ENCODE measurements around the gene LETM1. TPM values are rescaled to one million over a fixed set of nuclear protein-coding genes. Genes with fewer than 3 reads are reported as not detected.
"Not testable (repeated sequence)": the region's sequence is repeated elsewhere in the genome, so short reads cannot be mapped to it uniquely, and the experiment has no call there.

LETM1 gene
- total RNA-seq, 2 donors from 2014 or later, result 28.3 to 45.2 TPM

DNA sequence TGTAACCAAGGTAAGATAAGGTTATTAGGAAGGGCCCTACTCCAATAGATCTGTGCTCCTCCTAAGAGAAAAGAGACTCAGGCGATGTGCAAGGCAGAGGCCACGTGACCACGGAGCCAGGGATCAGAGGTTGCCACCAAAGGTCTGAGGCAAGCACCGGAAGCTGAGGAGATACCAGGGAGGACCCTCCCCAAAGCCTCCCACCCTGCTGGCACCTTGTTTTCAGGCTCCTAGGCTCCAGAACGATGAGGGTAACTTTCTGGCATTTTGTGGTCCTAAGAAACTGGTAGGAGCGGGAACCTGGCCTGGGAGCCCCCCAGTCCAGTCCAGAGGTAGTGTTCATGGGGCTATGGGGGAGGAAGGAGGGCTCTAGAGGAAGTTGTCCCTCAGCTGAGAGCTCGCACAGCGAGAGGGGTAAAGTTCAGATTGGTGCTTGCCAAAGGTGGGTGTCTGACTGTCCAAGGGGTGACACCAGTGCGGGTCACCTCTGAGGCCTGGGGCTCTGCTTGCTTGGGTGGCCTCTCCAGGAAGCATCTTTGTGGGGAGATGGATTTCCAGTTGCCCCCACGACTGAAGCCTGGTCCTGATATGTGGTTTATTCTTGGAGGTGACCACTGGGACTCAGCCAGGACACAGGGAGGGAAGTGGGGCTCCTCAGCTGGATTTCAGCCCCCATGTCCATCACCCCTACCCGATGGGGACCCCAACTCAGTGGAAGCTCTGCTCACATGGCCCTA is 7.5 kb upstream of the LETM1 start:
- Mint-ChIP-seq H3K36me3 (no peaks in the 10 kb centered on the region), H3K9me3 (no peaks in the 10 kb centered on the region), H3K27ac (no peak overlapping the region)
- ATAC-seq (no peak), DNase-seq (ENCODE audit: low spot score in 2 of 2) (no peak)

- H3K9me3 Mint-ChIP-seq, result no peaks in the 10 kb centered on the region
- no peak overlapping the region for H3K27ac Mint-ChIP-seq
- no peaks in the 10 kb centered on the region for H3K36me3 Mint-ChIP-seq
- no peak for ATAC-seq
- DNase-seq (ENCODE audit: low spot score in 2 of 2), result no peak
Observed at GRCh38 chr4:1862961-1863296, 7.0 kb upstream of the LETM1 start.

DNA sequence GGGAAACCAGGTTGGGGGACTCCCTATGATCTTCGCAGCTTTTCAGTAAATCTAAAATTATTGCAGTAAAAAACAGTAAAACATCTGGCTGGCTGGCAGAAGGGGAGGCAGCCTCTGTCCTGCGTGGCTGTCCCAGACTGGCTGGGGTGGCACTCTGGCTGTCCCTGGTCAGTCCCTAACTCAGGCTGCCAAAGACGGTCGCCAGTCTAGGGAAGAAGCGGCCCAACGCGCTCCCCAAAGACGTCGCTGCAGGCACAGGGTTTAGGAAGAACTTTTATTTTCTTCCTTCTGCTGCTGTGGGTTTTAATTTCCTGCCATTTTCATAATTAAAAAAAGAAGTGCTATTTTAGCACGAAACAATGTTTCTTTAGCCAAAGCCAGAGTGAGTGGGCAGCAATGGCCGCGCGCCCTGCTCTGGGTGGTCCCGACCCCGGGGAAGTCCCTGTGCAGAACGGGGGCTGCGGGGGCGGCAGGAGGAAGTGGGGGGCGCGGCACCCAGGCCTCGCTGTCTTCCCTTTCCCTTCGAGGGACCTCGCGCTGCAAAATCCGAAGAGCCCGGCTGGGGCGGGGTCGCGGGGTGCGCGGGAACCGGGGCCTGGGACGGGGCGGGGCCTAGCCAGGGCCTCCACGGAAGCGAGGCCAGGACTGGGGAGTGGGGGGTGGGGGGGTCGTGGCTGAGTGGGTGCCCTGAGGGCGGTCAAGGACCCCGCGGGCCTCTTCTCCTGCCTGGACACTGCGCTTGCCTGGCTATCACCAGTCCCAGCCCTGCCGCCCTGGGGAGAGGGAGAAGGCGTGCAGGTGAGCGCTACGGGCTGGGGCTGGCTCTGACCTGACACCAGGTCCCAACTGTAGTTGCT is 6.3 kb upstream of the LETM1 start:
- Mint-ChIP-seq H3K9me3 (no peaks in the 10 kb centered on the region), H3K36me3 (no peaks in the 10 kb centered on the region), H3K27ac (peak overlapping the region in 1 of 2 donors; percentile 50)
- ATAC-seq, result peak; percentile 57 to 62
- no peak for DNase-seq (ENCODE audit: low spot score in 2 of 2)

DNA sequence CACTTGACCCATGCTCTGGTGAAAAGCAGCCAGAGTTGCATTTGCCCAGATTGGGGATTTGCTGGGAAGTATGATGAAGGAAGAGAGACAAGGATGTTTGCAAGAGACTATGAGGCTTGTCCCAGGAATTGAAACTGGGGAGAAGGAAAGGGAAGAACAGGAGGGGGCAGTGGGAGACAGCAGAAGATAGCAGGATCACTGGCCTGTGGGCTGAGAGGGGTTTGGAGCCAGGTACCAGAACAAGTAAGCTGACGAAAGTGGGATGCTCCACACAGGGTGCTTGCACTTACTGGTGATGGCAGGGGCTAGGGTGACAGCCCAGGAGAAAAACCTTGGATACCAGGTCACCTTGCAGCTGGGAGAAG is 3.4 kb upstream of the LETM1 start:
- DNase-seq (ENCODE audit: low spot score in 2 of 2), result no peak
- no peak for ATAC-seq
- Mint-ChIP-seq H3K9me3 (no peaks in the 10 kb centered on the region), H3K27ac (no peak overlapping the region), H3K36me3 (no peaks in the 10 kb centered on the region)

DNA sequence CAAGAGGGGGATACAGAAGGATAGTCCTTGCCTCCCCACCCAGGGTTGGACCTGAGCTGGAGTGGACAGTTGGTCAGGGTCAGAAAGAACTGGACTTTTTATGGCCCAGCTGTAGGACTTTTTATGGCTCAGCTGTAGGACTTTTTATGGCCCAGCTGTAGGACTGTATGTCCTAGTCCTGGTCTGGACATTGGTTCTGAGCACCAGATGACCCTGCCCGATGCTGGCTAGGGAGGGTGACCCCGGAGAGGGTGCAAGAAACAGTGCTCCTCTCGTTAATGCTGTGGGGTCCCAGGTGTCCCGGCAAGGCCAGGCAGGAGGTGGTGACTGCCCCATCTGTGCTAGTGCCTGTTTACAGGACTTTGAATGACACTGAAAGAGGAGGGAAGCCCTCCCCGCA is 2.0 kb upstream of the LETM1 start:
- ATAC-seq (no peak), DNase-seq (ENCODE audit: low spot score in 2 of 2) (no peak)
- H3K9me3 Mint-ChIP-seq, result no peaks in the 10 kb centered on the region
- no peaks in the 10 kb centered on the region for H3K36me3 Mint-ChIP-seq
- H3K27ac Mint-ChIP-seq, result no peak overlapping the region

GRCh38 chr4:1856943-1857699 is 1.2 kb upstream of the LETM1 start:
- Mint-ChIP-seq H3K9me3 (no peaks in the 10 kb centered on the region), H3K36me3 (no peaks in the 10 kb centered on the region), H3K27ac (peak overlapping the region; percentile 54 to 74)
- DNase-seq (ENCODE audit: low spot score in 2 of 2) (no peak), ATAC-seq (no peak)

- ATAC-seq (peak; percentile 5 to 37), DNase-seq (ENCODE audit: low spot score in 2 of 2) (no peak)
- Mint-ChIP-seq H3K36me3 (no peaks in the 10 kb centered on the region), H3K27ac (peak overlapping the region in 1 of 2 donors; percentile 90), H3K9me3 (no peaks in the 10 kb centered on the region)
Observed at GRCh38 chr4:1855333-1856070, 454 bp downstream of the LETM1 start.

DNA sequence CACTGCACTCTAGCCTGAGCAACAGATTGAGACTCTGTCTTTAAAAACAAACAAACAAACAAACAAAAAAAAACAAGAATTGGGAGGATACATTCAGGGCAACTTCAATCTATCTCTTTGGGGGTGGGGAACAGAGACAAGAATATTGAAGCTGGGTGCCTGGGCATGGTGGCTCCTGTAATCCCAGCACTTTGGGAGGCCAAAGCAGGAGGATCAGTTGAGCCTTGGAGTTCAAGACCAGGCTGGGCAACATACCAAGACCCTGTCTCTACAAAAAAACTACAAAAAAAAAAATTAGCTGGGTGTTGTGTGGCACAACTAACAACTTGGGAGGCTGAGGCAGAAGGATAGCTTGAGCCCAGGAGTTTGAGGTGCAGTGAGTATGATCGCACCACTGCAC is 1.2 kb downstream of the LETM1 start:
- ATAC-seq, result no peak
- no peaks in the 10 kb centered on the region for H3K36me3 Mint-ChIP-seq
- H3K9me3 Mint-ChIP-seq, result no peaks in the 10 kb centered on the region
- peak overlapping the region; percentile 67 to 90 for H3K27ac Mint-ChIP-seq
- no peak for DNase-seq (ENCODE audit: low spot score in 2 of 2)

DNA sequence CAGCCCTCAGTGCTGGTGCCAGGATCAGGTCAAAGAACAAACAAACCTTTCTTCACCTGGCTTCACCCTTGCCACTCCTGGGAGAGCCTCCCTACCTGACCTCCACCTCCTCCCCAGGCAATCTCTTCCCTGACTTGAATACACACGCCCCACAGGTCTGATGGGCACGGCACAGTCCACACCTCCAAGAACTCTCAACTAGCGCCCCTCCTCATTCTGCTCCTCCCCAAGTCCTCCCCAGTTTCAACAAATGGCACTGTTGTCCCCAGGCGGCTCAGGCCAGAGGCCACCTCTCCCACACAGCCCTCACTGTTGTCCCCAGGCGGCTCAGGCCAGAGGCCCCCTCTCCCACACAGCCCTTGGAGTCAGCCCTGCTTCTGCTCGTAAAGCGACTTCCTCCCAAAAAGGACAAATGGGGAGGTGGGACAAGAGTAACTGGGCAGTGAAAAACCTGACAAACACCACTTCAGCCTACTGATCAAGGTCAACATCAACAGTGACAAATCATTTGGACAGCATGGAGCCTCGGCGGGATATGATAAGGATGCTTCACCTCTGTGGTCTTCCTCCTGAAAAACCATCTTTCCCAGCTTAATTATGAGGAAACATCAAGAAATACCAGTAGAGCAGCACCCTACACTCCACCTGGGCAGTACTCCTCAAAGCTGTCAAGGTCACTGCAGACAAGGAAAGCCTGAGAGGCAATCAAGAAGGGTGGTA is 2.9 kb downstream of the LETM1 start:
- Mint-ChIP-seq H3K9me3 (no peaks in the 10 kb centered on the region), H3K36me3 (no peaks in the 10 kb centered on the region), H3K27ac (peak overlapping the region in 1 of 2 donors; percentile 56)
- DNase-seq (ENCODE audit: low spot score in 2 of 2), result no peak
- no peak for ATAC-seq

GRCh38 chr4:1851575-1852410 is 4.2 kb downstream of the LETM1 start:
- Mint-ChIP-seq H3K9me3 (no peaks in the 10 kb centered on the region), H3K36me3 (peaks cover 0 to 7% of the 10 kb centered on the region in 2 donors), H3K27ac (peak overlapping the region in 1 of 2 donors; percentile 1)
- no peak for DNase-seq (ENCODE audit: low spot score in 2 of 2)
- no peak for ATAC-seq

- Mint-ChIP-seq H3K9me3 (no peaks in the 10 kb centered on the region), H3K36me3 (peaks cover 4 to 13% of the 10 kb centered on the region in 2 donors), H3K27ac (no peak overlapping the region)
- no peak for ATAC-seq
- no peak for DNase-seq (ENCODE audit: low spot score in 2 of 2)
Observed at GRCh38 chr4:1851160-1851559, 4.8 kb downstream of the LETM1 start.

- Mint-ChIP-seq H3K9me3 (no peaks in the 10 kb centered on the region), H3K27ac (peak overlapping the region in 1 of 2 donors; percentile 29), H3K36me3 (peaks cover 4 to 14% of the 10 kb centered on the region in 2 donors)
- no peak for ATAC-seq
- no peak for DNase-seq (ENCODE audit: low spot score in 2 of 2)
Observed at GRCh38 chr4:1850276-1850675, 5.7 kb downstream of the LETM1 start.

DNA sequence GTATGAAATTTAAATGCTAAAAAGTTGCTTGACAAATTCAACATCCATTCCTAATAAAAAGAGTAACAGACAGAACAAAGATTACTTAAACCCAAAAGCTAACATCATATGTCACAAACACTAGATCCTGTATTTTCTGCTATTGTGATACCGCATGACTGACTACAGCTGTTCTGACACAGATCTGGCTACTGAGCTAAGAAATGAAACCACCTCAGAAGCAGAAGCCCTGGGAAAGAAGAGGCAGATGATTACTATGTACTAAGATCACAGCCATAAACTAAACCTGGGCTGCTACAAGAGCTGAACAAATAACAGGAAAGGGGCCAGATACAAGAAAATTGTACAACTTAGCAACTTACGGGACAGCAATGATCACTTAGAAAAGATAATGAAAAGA is 9.4 kb downstream of the LETM1 start:
- no peak for ATAC-seq
- H3K36me3 Mint-ChIP-seq, result peaks cover 10 to 14% of the 10 kb centered on the region in 2 donors
- H3K27ac Mint-ChIP-seq, result peak overlapping the region in 1 of 2 donors; percentile 67
- no peak for DNase-seq (ENCODE audit: low spot score in 2 of 2)
- H3K9me3 Mint-ChIP-seq, result no peaks in the 10 kb centered on the region

DNA sequence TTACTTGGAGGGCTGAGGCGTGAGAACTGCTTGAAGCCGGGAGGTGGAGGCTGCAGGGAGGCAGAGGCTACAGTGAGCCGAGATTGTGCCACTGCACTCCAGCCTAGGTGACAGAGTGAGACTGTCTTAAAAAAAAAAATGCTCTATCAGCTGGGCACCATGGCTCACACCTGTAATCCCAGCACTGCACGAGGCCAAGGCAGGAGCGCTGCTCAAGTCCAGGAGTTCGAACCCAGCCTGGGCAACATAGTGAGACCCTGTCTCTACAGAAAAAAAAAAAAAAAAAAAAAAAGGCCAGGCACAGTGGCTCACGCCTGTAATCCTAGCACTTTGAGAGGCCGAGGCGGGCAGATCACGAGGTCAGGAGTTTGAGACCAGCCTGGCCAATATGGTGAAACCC is 11.3 kb downstream of the LETM1 start:
- H3K9me3 Mint-ChIP-seq; H3K27ac Mint-ChIP-seq; DNase-seq (ENCODE audit: low spot score in 2 of 2); ATAC-seq: not testable (repeated sequence)
- H3K36me3 Mint-ChIP-seq, result peaks cover 10 to 14% of the 10 kb centered on the region in 2 donors

- Mint-ChIP-seq H3K27ac (peak overlapping the region in 1 of 2 donors; percentile 65), H3K9me3 (no peaks in the 10 kb centered on the region), H3K36me3 (peaks cover 10 to 14% of the 10 kb centered on the region in 2 donors)
- no peak for ATAC-seq
- DNase-seq (ENCODE audit: low spot score in 2 of 2), result no peak
Observed at GRCh38 chr4:1843852-1844251, 12.1 kb downstream of the LETM1 start.
